NCI-H2196 (cell line): ENCODE results near the gene PADI1.

Source experiments
- DNase-seq: peaks from one replicate; lab custom pipeline; 2025; ENCODE audit not compliant: unreplicated experiment; lab: John Stamatoyannopoulos, UW

PADI1 gene

DNA sequence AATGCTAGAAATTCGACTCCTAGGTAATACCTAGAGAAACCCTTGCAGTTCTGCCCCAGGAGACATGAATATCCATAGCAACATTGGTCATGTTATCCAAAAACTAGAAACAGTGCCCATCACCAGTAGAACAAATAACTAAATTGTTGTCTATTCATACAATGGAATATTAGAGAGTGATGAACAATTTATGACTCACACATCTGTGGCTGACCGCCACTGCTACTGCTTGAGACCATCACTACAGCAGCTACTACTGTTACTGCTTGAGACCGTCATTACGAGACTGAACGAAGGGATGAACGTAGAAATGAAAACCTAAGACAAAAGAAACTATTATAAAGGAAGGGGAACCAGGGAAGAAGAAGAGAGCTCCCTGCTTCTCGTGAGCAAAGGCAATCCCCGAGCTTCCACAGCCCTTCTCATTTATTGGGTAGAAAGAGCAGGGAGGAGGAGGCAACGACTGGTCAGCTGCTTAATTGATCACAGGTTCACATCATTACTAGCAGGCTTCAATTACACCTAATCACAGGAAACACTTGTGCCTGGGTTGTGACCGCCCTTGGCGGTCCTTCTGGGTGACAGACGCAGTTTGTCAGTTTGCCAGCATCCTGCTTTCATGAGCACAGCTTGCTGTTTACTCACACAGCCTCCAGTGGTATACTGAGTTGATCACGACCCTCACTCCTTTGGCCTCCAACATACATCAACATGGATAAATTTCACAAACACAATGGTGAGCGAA is 88.9 kb downstream of the PADI1 start:
- peak; percentile 8 for DNase-seq

DNA sequence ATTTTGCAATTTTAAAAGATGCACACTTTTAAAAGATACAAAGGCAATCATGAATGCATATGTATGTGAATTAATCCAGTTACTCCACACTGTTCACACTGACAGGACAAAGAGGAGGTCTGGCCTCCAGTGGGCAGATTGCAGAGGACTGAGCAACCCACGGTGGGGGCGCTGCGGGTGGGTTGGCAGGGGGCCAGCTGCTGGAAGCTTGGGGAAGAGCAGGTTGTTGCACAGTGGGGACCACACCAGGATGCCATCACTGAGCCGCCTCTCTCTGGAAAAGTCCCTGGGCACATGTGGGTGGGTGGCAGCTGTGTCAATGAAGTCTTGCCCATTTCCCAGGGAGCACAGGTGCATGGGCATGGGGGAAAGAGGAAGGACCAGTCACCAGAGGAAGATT is 90.4 kb downstream of the PADI1 start:
- DNase-seq = no peak
